Measurements from ENCODE around the gene CHRNE. TPM values are rescaled to one million over a fixed set of nuclear protein-coding genes. Genes with fewer than 3 reads are reported as not detected.
"Not testable (repeated sequence)": the region's sequence is repeated elsewhere in the genome, so short reads cannot be mapped to it uniquely, and the experiment has no call there.

The CHRNE gene
- polyA plus RNA-seq, 4 donors = 1.4 to 2.0 (median 1.7) TPM

DNA sequence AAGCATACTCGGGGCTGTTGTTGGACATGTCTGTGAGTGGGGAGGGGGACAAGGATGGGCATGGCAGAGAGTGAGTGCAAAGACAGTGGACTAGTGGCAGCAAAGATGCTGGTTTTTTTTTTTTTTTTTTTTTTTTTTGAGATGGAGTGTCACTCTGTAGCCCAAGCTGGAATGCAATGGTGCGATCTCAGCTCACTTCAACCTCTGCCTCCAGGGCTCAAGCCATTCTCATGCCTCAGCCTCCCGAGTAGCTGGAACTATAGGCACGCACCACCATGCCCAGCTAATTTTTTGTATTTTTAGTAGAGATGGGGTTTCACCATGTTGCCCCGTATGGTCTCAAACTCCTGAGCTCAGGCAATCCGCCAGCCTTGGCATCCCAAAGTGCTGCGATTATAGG is 45.6 kb downstream of the CHRNE start:
- DNase-seq (ENCODE audit: low read depth in 4 of 4, low spot score in 3 of 4) = not testable (repeated sequence)

GRCh38 chr17:4856937-4857314 is 46.0 kb downstream of the CHRNE start:
- no peak for DNase-seq (ENCODE audit: low read depth in 4 of 4, low spot score in 3 of 4)

GRCh38 chr17:4856271-4856936 is 46.5 kb downstream of the CHRNE start:
- DNase-seq (ENCODE audit: low read depth in 4 of 4, low spot score in 3 of 4) = no peak

DNA sequence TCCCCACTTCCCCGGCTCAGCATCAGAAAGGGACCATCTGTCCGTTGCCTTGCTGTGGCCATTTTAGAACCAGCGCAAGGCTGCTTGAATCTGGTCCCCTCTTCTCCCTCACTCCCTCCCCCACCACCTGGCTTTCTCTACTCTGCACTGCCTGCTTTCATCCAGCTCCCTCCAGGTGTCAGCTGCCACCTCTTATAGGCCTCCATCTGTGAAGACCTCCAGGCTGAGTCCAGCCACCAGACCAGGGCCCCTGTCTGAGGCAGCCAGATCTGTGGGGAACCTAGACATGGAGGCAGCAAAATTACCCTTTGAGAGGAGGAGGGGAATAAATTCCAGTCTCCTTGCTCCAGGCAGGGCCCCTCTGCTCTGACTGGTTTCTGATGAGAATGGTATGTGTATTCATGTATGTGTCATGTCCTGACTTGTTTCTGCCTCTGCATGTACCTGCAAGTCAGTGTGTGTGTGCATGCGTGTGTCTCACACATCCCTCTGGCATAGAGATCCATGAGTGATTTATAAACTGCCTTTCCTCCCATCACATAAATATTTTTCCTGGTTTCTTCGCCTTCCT is 48.7 kb downstream of the CHRNE start:
- no peak for DNase-seq (ENCODE audit: low read depth in 4 of 4, low spot score in 3 of 4)

DNA sequence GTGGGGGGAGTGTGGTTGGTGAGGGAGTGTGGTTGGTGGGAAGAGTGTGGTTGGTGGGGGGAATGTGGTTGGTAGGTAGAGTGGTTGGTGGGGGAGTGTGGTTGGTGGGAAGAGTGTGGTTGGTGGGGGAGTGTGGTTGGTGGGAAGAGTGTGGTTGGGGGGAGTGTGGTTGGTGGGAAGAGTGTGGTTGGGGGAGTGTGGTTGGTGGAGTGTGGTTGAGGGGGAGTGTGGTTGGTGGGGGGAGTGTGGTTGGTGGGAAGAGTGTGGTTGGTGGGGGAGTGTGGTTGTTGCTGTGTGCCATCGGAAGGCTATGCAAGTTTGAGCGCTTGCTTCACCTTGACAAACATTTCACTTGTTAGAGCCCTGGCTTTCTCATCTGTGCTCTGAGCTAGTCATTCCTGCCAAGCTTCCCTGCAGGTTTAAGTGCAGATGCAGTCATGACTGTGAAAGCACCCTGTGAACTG is 49.7 kb downstream of the CHRNE start:
- DNase-seq (ENCODE audit: low read depth in 4 of 4, low spot score in 3 of 4) = no peak

DNA sequence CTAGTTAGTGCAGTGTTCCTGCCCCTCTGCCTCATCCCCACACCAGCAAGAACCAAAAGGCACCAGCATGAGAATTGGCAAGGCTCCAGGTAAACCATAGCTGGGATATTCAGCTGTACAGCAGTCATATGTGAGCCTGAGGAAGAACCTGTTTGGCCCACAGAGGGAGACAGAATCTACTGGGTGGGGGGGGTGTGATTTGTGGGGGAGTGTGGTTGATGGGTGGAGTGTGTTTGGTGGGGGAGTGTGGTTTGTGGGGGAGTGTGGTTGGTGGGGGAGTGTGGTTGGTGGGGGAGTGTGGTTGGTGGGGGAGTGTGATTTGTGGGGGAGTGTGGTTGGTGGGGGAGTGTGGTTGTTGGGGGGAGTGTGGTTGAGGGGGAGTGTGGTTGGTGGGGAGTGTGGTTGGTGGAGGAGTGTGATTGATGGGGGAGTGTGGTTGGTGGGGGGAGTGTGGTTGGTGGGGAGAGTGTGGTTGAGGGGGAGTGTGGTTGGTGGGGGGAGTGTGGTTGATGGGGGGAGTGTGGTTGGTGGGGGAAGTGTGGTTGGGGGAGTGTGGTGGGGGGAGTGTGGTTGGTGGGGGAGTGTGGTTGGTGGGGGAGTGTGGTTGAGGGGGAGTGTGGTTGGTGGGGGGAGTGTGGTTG is 50.2 kb downstream of the CHRNE start:
- DNase-seq (ENCODE audit: low read depth in 4 of 4, low spot score in 3 of 4) = no peak

GRCh38 chr17:4851084-4851483 is 51.8 kb downstream of the CHRNE start:
- DNase-seq (ENCODE audit: low read depth in 4 of 4, low spot score in 3 of 4) = no peak

DNA sequence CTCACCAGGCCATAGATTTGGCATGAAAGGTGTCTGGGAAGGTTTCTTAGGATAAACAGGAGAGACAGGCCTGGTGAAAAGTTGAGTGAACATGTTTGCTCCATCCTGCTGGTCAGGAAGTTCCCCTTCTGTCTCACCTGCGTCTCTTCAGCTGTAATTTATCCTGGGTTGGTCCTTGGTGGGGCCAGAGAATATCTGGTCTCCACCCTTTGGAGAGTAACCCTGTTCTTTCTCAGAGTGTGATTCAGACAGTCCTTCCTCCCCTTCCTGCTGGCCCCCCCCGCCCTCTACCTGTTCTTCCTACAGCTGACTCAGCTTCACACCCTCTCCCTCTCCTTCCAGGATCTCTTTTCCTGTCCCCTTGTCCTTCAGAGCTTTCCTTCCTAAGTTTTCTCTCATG is 52.7 kb downstream of the CHRNE start:
- no peak for DNase-seq (ENCODE audit: low read depth in 4 of 4, low spot score in 3 of 4)

- DNase-seq (ENCODE audit: low read depth in 4 of 4, low spot score in 3 of 4) = no peak
These were observed 53.8 kb downstream of the CHRNE start for GRCh38 chr17:4849011-4849536.

Other genes with a start within 250 kb of the CHRNE start
- gene PELP1, start 199.0 kb downstream of the CHRNE start, polyA plus RNA-seq (ENCODE audit: insufficient read length in 4 of 4) = 10 to 100 TPM; 36.2 to 56.5 (median 45.0) TPM
- gene ARRB2, start 192.5 kb downstream of the CHRNE start, polyA plus RNA-seq (ENCODE audit: insufficient read length in 4 of 4) = 10 to 100 TPM; 27.9 to 42.1 (median 33.2) TPM
- gene MED11, start 171.7 kb downstream of the CHRNE start, polyA plus RNA-seq (ENCODE audit: insufficient read length in 4 of 4) = 10 to 100 TPM; 14.6 to 26.5 (median 22.5) TPM
- gene ZMYND15, start 163.3 kb downstream of the CHRNE start, polyA plus RNA-seq (ENCODE audit: insufficient read length in 4 of 4) = under 1 TPM; 0.37 to 0.85 (median 0.58) TPM
- 10 to 100 TPM in 3 of 4 donors, 1 to 10 TPM in 1; 7.6 to 14.1 (median 11.9) TPM for gene CXCL16, start 163.2 kb downstream of the CHRNE start, polyA plus RNA-seq (ENCODE audit: insufficient read length in 4 of 4)
- 1 to 10 TPM in 2 of 4 donors, under 1 TPM in 2; 0.31 to 2.9 (median 1.5) TPM for gene TM4SF5, start 131.2 kb downstream of the CHRNE start, polyA plus RNA-seq (ENCODE audit: insufficient read length in 4 of 4)
- 1 to 10 TPM in 1 of 4 donors, under 1 TPM in 3; 0.41 to 1.2 (median 0.59) TPM for gene VMO1, start 116.7 kb downstream of the CHRNE start, polyA plus RNA-seq (ENCODE audit: insufficient read length in 4 of 4)
- gene GLTPD2, start 114.1 kb downstream of the CHRNE start, polyA plus RNA-seq (ENCODE audit: insufficient read length in 4 of 4) = 1 to 10 TPM in 3 of 4 donors, under 1 TPM in 1; 0.90 to 9.4 (median 3.5) TPM
- 100 to 1,000 TPM in 3 of 4 donors, 10 to 100 TPM in 1; 82.5 to 125 (median 120) TPM for gene PSMB6, start 106.9 kb downstream of the CHRNE start, polyA plus RNA-seq (ENCODE audit: insufficient read length in 4 of 4)
- 10 to 100 TPM; 31.9 to 48.7 (median 41.6) TPM for gene PLD2, start 95.9 kb downstream of the CHRNE start, polyA plus RNA-seq (ENCODE audit: insufficient read length in 4 of 4)
- gene MINK1, start 69.8 kb downstream of the CHRNE start, polyA plus RNA-seq (ENCODE audit: insufficient read length in 4 of 4) = 10 to 100 TPM; 49.3 to 75.6 (median 59.3) TPM
- 1 to 10 TPM; 1.3 to 2.8 (median 1.9) TPM for gene C17orf107, start 3.6 kb downstream of the CHRNE start, polyA plus RNA-seq (ENCODE audit: insufficient read length in 4 of 4)
- 1 to 10 TPM in 3 of 4 donors, under 1 TPM in 1; 0.83 to 3.4 (median 1.8) TPM for gene GP1BA, start 29.2 kb upstream of the CHRNE start, polyA plus RNA-seq (ENCODE audit: insufficient read length in 4 of 4)
- gene SLC25A11, start 36.9 kb upstream of the CHRNE start, polyA plus RNA-seq (ENCODE audit: insufficient read length in 4 of 4) = 10 to 100 TPM; 40.5 to 90.1 (median 72.7) TPM
- 100 to 1,000 TPM; 106 to 135 (median 129) TPM for gene RNF167, start 37.2 kb upstream of the CHRNE start, polyA plus RNA-seq (ENCODE audit: insufficient read length in 4 of 4)
- gene PFN1, start 45.4 kb upstream of the CHRNE start, polyA plus RNA-seq (ENCODE audit: insufficient read length in 4 of 4) = 100 to 1,000 TPM; 274 to 467 (median 346) TPM
- gene ENO3, start 48.0 kb upstream of the CHRNE start, polyA plus RNA-seq (ENCODE audit: insufficient read length in 4 of 4) = 10 to 100 TPM; 14.8 to 30.0 (median 18.8) TPM
- gene SPAG7, start 64.7 kb upstream of the CHRNE start, polyA plus RNA-seq (ENCODE audit: insufficient read length in 4 of 4) = 100 to 1,000 TPM in 1 of 4 donors, 10 to 100 TPM in 3; 86.4 to 100 (median 92.0) TPM
- gene CAMTA2, start 84.6 kb upstream of the CHRNE start, polyA plus RNA-seq (ENCODE audit: insufficient read length in 4 of 4) = 10 to 100 TPM; 19.3 to 34.2 (median 26.6) TPM
- gene INCA1, start 94.4 kb upstream of the CHRNE start, polyA plus RNA-seq (ENCODE audit: insufficient read length in 4 of 4) = 1 to 10 TPM; 6.9 to 9.3 (median 7.4) TPM
- gene KIF1C, start 94.9 kb upstream of the CHRNE start, polyA plus RNA-seq (ENCODE audit: insufficient read length in 4 of 4) = 10 to 100 TPM; 69.8 to 89.3 (median 82.2) TPM
- gene SLC52A1, start 132.3 kb upstream of the CHRNE start, polyA plus RNA-seq (ENCODE audit: insufficient read length in 4 of 4) = under 1 TPM; 0.05 to 0.35 (median 0.15) TPM
- gene ZFP3, start 175.4 kb upstream of the CHRNE start, polyA plus RNA-seq (ENCODE audit: insufficient read length in 4 of 4) = 10 to 100 TPM in 3 of 4 donors, 1 to 10 TPM in 1; 9.9 to 15.8 (median 14.4) TPM
- 10 to 100 TPM; 14.2 to 41.1 (median 22.0) TPM for gene ZNF232, start 208.8 kb upstream of the CHRNE start, polyA plus RNA-seq (ENCODE audit: insufficient read length in 4 of 4)
- 10 to 100 TPM in 1 of 4 donors, 1 to 10 TPM in 3; 1.9 to 12.2 (median 4.0) TPM for gene USP6, start 212.9 kb upstream of the CHRNE start, polyA plus RNA-seq (ENCODE audit: insufficient read length in 4 of 4)

All from left renal pelvis (tissue), 4 donors.